Kidney epithelial cell (primary cell): ENCODE results near the gene B3GLCT. TPM values are rescaled to one million over a fixed set of nuclear protein-coding genes. Genes with fewer than 3 reads are reported as not detected.
"Not testable (repeated sequence)": the region's sequence is repeated elsewhere in the genome, so short reads cannot be mapped to it uniquely, and the experiment has no call there.

Experiments used
- DNase-seq: peaks from one replicate; pipeline ENCODE4 v3.0.0-alpha.2; 2010; ENCODE audit warnings: low read depth
- H3K27me3 ChIP-seq: 2 replicates; pipeline ENCODE4 v1.6.0; 2011; ENCODE audit warnings: low read length; ENCODE audit not compliant: control insufficient read depth, insufficient read depth
- H3K36me3 ChIP-seq: 2 replicates; pipeline ENCODE4 v1.5.1; 2011; ENCODE audit warnings: low read length; ENCODE audit not compliant: control insufficient read depth, insufficient read depth
- H3K4me3 ChIP-seq: 2 replicates; pipeline ENCODE4 v1.5.1; 2011; ENCODE audit warnings: low read depth, mild to moderate bottlenecking, control low read depth, low read length
- CTCF ChIP-seq: IDR thresholded peaks from 2 replicates; pipeline ENCODE4 v1.5.1; 2011; ENCODE audit warnings: mild to moderate bottlenecking, moderate library complexity, low read length, control low read depth, inconsistent platforms; ENCODE audit not compliant: insufficient read depth, poor library complexity, severe bottlenecking
- total RNA-seq: library from RNA; depleted of rRNA; stranded (reverse); fragments of >200 nt; gene quantifications from 2 replicates; pipeline ENCODE4 v1.2.3, GENCODE V29; 2015

Gene B3GLCT
- total RNA-seq, 1 donor from 2014 or later: 18.1 TPM

- no peaks in the 10 kb centered on the region for H3K36me3 ChIP-seq
- no peak for TF ChIP-seq CTCF
- no peak overlapping the region for H3K4me3 ChIP-seq
- no peak for DNase-seq
- no peaks in the 10 kb centered on the region for H3K27me3 ChIP-seq
These were observed 127.5 kb downstream of the B3GLCT start for GRCh38 chr13:31327182-31327860.

GRCh38 chr13:31328549-31329235, 128.9 kb downstream of the B3GLCT start:
- no peaks in the 10 kb centered on the region for H3K36me3 ChIP-seq
- no peak overlapping the region for H3K4me3 ChIP-seq
- TF ChIP-seq CTCF: no peak
- peak; percentile 9 for DNase-seq
- H3K27me3 ChIP-seq: no peaks in the 10 kb centered on the region

DNA sequence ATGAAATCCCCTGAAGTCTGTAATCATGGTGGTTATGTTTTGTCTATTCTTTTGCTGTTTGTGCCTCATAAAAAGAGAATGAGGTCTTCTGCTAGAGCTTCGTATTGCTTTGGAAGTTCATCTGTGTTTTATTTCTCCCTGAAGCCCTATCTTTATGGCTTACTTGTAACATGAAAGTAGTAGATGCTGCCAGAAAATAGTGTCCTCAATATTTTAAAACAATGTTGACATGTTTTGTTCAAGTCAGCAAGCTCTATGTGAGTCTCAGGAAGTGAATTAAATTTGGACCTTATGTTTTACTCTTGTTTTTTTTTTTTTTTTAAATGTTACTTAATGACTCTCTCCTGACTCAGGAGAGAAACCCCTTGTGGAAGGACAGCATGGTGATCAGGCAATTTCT, 130.5 kb downstream of the B3GLCT start:
- DNase-seq: no peak
- Histone ChIP-seq H3K36me3 (no peaks in the 10 kb centered on the region), H3K4me3 (no peak overlapping the region), H3K27me3 (no peaks in the 10 kb centered on the region)
- no peak for TF ChIP-seq CTCF

- H3K36me3 ChIP-seq: no peaks in the 10 kb centered on the region
- no peaks in the 10 kb centered on the region for H3K27me3 ChIP-seq
- H3K4me3 ChIP-seq: no peak overlapping the region
- DNase-seq: no peak
- no peak for TF ChIP-seq CTCF
These were observed 131.3 kb downstream of the B3GLCT start for GRCh38 chr13:31331068-31331467.

DNA sequence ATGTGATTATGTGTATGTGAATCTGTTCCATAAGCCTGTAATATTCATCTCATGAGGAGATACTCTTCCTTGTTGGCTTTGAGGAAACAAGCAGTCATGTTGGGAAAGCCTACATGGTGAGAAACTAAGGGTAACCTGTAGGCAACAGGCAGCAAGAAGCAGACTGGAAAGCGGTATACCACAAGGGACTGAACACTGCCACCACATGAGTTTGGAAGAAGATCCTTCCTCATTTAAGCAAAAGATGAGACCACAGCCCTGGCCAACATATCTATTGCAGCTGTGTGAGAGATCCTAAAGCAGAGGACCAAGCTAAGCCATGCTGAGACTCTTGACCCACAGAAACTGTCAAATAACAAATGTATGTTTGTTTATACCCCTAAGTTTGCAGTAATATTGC, 134.8 kb downstream of the B3GLCT start:
- Histone ChIP-seq H3K27me3 (no peaks in the 10 kb centered on the region), H3K36me3 (no peaks in the 10 kb centered on the region), H3K4me3 (no peak overlapping the region)
- no peak for DNase-seq
- no peak for TF ChIP-seq CTCF

DNA sequence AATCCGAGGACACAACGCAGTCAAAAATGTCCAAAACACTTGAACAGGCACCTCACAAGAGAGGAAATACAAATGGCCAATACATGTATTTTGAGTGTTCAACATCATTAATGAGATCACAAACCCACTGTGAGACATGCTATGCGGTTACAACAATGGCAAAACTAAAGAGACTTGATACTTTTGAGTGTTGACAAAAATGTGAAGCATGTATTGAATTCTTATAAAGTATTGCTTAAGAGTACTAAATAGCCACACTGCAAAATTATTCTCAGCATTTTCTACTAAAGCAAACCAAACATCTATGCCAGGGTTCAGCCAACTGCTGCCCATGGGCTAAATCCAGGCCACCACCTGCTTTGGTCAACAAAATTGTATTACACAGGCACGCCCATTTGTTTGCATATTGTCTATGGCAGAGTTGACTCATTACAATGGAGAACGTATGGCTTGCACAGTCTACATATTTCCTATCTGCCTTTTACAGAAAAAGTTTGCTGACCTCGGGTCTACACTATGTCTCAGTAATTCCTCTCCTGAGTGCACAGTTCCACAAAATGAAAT, 135.3 kb downstream of the B3GLCT start:
- Histone ChIP-seq H3K27me3 (no peaks in the 10 kb centered on the region), H3K36me3 (no peaks in the 10 kb centered on the region), H3K4me3 (no peak overlapping the region)
- DNase-seq: no peak
- TF ChIP-seq CTCF: no peak

- not testable (repeated sequence) for H3K4me3 ChIP-seq, DNase-seq, H3K27me3 ChIP-seq, H3K36me3 ChIP-seq
These were observed 139.8 kb downstream of the B3GLCT start for GRCh38 chr13:31339616-31340015.

GRCh38 chr13:31340848-31341247, 141.1 kb downstream of the B3GLCT start:
- not testable (repeated sequence) for DNase-seq, H3K4me3 ChIP-seq, H3K36me3 ChIP-seq, H3K27me3 ChIP-seq
